GM21447 (cell line): ENCODE data around the gene HDAC9.

ENCODE experiments used
- ATAC-seq: cut with Tn5 transposase; IDR thresholded peaks from one replicate; pipeline ENCODE4 v1.9.1; 2021; ENCODE audit not compliant: unreplicated experiment

The HDAC9 gene

GRCh38 chr7:18552943-18553604 is 57.5 kb downstream of the HDAC9 start:
- ATAC-seq: no peak

DNA sequence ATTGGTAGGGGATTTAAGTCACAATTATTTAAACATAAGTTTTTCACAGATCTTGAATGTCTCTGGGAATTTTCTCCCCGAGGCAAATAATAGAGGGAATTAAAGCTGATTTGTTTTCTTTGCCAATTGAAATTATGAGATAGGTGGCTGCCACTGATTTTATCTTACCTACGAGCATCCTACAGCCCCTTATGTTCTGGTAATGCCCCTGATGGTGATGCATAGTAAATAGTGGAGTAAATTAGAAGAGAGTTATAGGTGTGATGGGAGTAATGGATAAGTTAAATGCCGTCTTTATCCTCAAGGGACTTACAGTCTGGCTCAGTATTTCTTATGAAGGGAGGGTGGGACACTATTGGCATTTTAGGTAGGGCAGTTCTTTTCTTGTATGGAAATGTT is 58.1 kb downstream of the HDAC9 start:
- no peak for ATAC-seq

- no peak for ATAC-seq
These were observed 59.6 kb downstream of the HDAC9 start for GRCh38 chr7:18555120-18555519.

DNA sequence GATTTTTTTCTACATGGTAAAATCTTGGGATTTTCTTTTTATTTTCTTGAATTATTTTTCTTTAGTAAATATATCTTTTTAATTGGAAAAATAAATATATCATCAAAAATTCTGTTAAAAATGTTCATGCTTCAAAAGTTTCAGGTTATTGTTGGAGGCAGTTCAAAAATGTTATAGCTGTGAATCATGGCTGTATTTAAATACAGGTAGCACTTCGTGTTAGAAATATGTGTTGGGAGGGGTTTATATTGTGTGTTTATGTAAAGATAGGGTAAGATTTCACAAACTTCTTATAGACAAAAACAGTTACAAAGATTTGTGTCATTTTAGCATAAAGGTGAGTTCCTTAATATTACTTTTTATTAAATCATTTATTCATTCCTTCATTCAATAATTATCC is 60.4 kb downstream of the HDAC9 start:
- no peak for ATAC-seq

DNA sequence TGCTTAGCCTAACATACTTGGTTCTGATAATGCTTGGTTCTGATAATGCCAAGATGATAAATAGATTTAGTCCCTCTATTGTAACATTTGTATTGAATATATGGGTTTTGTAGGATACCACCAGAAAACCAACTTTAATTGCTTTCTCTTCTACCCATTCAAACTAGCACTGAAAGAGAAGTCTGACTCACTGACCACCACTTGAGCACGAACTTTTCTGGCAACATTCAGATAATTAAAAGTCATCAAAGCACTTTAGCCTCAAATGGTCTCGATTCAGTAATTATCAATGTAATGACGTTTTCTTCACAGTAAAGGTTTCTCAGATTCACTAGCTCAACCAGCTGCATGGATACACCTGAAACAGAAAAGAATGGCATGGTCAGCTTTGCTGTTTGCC is 63.0 kb downstream of the HDAC9 start:
- no peak for ATAC-seq

DNA sequence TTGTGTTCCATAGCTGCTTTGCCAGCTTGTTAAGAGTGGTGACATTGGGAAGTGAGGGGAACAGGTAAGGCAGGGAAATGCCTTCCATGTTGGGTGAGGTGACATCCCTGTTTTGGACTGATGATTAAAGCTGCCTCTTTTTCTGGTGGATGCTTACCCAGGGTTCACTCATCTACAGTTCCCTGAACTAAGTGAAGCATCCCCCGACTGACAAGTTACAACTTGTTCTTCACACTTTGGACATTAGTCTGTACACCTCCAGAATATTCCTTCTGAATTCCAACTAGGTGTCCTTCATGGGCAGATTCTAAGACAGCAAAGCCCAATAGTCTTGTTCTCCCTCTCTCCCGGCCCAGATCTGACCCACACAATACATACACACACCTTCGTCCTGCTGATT is 63.4 kb downstream of the HDAC9 start:
- no peak for ATAC-seq

- no peak for ATAC-seq
These were observed 64.2 kb downstream of the HDAC9 start for GRCh38 chr7:18559756-18560155.

- no peak for ATAC-seq
These were observed 69.2 kb downstream of the HDAC9 start for GRCh38 chr7:18564779-18565178.

DNA sequence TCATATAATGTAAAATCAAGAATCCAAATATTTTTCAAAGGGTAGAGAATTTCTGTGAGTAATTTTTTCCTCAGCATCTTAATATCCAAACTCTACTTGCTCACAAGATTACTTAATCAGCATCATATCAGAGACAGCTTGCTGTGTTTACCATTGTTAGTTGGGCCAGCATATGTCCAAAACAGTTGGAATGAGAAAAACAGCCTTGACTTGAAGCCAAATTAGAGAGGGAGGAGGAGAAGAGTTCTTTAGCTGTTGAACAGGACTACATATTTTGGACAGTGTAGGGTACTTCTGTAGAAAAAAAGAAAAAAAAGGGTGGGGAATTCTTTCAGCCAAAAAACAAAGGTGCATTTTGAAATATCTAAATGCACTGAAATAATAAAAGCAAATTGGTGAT is 69.8 kb downstream of the HDAC9 start:
- ATAC-seq: no peak

DNA sequence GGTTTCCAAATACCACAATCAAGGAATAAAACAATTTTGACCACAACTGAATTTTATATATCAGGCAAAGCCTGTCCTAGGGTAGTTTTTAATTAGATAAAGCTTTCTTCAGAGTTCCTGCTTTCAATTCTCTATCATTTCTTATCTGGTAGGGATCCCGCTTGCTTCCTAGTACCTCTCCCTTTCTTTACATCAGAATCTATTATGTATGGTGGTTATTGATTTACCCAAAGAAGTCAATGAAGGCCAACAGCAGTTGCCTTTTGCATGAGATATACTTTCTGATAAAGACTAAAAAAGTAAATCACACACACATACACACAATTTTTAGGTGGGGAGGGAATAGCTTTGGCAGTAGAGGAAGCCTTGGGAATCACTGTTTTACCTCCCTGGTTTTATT is 70.7 kb downstream of the HDAC9 start:
- no peak for ATAC-seq

GRCh38 chr7:18566829-18567228 is 71.3 kb downstream of the HDAC9 start:
- peak; percentile 99 for ATAC-seq

DNA sequence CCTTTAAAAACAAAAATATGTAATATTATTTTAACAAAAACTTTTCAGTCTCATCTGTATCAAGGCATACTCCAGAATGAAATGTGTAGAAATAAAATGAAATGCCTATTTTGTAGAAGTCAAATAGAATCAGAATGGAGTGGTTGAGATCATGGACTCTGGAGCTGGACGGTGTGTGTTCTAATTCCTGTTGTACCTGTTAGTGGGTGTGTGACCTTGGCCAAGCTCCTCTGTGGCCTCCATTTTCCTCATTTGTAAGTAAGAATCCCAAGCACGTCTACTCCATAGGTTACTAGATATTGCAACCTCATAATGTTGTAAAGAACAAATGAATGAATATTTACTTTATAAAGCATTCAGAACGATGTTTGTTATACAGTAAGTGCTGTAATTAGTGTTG is 74.9 kb downstream of the HDAC9 start:
- ATAC-seq: no peak

DNA sequence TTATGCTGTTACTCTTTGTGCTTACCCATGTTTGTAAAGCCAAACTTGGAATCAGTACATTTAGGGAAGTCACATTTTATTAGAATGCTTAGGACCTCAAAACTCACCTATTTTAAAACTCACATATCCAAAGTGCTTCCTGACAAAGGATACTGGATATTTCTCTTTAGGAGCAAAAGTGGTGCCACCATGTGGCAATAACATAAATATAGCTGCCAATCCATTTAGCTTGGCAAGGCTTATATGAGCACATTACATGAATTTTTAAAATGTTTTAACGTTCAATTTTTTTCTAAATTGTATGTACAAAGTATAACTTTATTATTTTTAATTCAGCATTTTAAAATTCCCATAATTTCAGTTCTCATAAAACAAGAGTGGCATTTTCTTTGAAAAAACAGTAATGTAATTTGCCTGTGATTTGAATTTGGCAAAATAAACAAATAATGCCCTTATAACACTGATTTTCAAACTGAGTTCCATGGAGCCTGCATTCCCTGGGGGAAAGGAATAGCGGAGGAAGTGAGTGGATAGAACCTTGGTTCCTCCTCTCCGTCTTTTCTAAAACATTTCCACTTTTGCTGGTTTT is 75.4 kb downstream of the HDAC9 start:
- no peak for ATAC-seq

DNA sequence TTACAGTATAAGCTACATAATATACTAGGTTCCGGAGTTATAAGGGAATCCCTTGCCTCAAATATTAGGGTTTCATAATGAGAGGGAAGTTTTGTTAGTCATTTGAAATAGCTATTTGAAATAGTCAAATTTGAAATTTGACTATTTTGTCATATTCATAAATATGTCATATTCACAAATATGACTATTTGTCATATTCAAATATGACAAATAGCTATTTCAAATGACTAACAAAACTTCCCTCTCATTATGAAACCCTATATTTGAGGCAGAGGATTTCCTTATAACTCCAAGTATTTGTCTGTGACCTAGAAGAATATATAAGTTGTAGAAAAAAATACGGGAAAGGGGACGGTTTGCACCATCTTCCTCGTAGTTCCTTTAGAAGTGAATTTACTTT is 76.6 kb downstream of the HDAC9 start:
- ATAC-seq: no peak

GRCh38 chr7:18572885-18573284 is 77.3 kb downstream of the HDAC9 start:
- ATAC-seq: no peak

- ATAC-seq: no peak
These were observed 78.1 kb downstream of the HDAC9 start for GRCh38 chr7:18573410-18574234.

GRCh38 chr7:18574235-18574540 is 78.6 kb downstream of the HDAC9 start:
- no peak for ATAC-seq

DNA sequence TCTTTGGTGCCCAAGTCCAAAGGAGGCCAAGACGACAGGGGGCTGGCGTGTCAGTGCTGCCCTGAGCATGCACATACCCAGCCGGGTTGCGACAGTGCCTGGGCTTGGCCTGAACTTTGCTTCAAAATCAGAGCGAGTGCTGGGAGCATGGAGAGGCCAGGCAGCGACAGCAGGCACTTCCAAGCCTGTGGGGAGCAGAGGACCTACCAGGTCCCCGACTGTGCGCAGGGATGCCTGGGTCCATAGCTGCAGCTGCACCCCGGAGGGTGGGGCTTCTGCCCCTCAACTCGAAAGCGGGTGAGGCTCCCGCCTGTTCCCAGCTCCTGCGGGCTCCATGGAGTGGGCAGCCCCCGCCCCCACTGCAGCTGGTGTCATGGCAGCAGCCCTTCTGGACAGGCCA is 79.1 kb downstream of the HDAC9 start:
- no peak for ATAC-seq

GRCh38 chr7:18575622-18576572 is 80.3 kb downstream of the HDAC9 start:
- no peak for ATAC-seq

DNA sequence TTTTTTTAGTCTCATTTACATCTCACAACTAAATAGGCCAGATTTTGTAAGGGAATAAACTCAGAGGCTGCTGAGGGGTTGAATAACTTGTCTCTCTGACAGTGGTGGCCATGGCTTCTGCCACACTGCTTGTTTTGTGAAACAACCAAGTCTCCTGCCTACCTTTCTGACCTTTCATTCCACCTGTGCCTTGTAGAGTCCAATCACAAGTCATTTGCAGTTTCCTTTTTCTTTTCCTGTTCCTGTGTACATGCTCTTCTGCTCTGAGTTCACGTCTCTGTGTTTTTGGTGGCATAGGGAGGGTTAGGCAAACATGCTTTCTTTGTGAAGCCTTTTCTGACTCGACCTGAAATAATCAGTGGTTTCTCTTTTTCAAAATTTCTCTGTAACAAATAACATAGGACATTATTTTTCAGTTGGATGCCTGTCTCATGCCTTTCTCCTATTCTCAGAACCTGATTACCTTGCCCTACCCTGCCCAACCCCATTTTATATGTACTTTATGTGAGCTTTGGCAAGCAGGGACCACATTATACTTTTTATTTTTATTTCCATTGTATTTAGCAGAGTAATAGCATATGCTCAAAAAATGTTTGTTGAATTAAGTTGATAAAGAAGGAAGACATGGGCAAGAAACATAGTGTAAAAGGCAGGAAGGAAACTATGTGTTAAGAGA is 81.7 kb downstream of the HDAC9 start:
- peak; percentile 64 for ATAC-seq

DNA sequence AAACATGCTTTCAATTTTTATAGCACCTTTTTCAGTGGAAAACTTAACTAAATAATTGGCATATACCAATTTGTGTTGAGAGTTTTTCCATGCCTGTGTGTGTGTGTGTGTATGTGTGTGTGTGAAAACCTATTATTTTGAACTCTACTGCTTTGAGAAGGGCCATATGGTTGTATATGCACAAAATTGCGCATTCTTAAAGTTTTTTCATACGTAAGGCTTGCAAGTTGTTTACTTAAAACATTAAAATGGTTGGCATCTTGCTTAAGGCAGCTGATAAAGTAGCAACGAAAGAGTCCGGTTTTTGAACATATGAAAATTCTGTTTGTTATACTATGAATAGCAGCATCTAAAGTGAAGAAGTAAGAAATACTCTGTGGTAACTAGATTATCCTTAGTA is 84.1 kb downstream of the HDAC9 start:
- ATAC-seq: no peak
